ENCODE data around the gene TAOK3.
"Not testable (repeated sequence)": the region's sequence is repeated elsewhere in the genome, so short reads cannot be mapped to it uniquely, and the experiment has no call there.

Gene TAOK3

DNA sequence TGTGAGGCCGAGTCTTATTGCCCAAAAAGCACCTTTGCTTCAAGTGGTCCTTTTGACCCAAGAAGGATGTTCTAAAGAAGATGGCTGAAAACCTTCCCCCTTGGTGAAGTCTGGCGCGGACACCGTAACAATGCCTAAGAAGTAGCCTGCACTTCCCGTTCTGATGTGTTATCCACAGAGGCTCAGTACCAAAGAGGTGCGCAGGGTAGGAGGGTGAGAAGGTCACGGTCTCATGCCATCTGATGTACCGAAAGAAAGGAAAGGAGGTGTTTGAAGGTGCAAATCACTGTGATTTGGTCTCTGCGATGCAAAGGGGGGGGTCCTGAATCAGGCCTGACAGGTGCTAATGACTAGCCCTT is 226.9 kb downstream of the TAOK3 start:
- Histone ChIP-seq H3K27me3 (ENCODE audit: insufficient read depth, low read length) (no peaks in the 10 kb centered on the region), H3K36me3 (ENCODE audit: insufficient read depth, low read length) (peaks cover 68% of the 10 kb centered on the region), H3K9me3 (ENCODE audit: low read length) (no peaks in the 10 kb centered on the region), H3K4me3 (ENCODE audit: low read length) (no peak overlapping the region), H3K4me1 (ENCODE audit: insufficient read depth, low read length) (no peaks in the 10 kb centered on the region), H2AFZ (ENCODE audit: low read depth, low read length) (no peak overlapping the region)

DNA sequence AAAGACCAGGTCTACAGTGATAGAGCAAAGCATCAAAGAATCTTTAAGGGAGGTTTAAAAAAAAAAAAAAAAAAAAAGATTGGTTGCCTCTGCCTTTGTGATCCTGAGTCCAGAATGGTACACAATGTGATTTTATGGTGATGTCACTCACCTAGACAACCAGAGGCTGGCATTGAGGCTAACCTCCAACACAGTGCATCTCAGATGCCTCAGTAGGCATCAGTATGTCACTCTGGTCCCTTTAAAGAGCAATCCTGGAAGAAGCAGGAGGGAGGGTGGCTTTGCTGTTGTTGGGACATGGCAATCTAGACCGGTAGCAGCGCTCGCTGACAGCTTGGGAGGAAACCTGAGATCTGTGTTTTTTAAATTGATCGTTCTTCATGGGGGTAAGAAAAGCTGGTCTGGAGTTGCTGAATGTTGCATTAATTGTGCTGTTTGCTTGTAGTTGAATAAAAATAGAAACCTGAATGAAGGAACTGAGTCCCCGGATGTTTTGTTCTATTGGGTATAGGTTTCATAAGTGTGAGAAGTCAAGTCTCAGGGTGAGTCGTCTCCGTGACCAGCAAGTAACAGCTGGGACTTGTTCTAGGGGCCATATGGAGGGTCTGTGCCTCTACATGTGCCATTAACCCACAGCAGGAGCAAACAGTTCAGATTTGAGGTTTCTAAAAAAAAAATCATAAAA is 227.5 kb downstream of the TAOK3 start:
- no peaks in the 10 kb centered on the region for H3K9me3 ChIP-seq (ENCODE audit: low read length)
- no peak overlapping the region for H3K4me3 ChIP-seq (ENCODE audit: low read length)
- no peak overlapping the region for H2AFZ ChIP-seq (ENCODE audit: low read depth, low read length)
- H3K27me3 ChIP-seq (ENCODE audit: insufficient read depth, low read length), result no peaks in the 10 kb centered on the region
- H3K4me1 ChIP-seq (ENCODE audit: insufficient read depth, low read length), result no peaks in the 10 kb centered on the region
- H3K36me3 ChIP-seq (ENCODE audit: insufficient read depth, low read length), result peaks cover 71% of the 10 kb centered on the region

- H2AFZ ChIP-seq (ENCODE audit: low read depth, low read length), result no peak overlapping the region
- H3K27me3 ChIP-seq (ENCODE audit: insufficient read depth, low read length), result no peaks in the 10 kb centered on the region
- peaks cover 77% of the 10 kb centered on the region for H3K36me3 ChIP-seq (ENCODE audit: insufficient read depth, low read length)
- H3K4me3 ChIP-seq (ENCODE audit: low read length), result no peak overlapping the region
- no peaks in the 10 kb centered on the region for H3K4me1 ChIP-seq (ENCODE audit: insufficient read depth, low read length)
- H3K9me3 ChIP-seq (ENCODE audit: low read length), result no peaks in the 10 kb centered on the region
Observed at GRCh38 chr12:118144499-118144898, 228.2 kb downstream of the TAOK3 start.

DNA sequence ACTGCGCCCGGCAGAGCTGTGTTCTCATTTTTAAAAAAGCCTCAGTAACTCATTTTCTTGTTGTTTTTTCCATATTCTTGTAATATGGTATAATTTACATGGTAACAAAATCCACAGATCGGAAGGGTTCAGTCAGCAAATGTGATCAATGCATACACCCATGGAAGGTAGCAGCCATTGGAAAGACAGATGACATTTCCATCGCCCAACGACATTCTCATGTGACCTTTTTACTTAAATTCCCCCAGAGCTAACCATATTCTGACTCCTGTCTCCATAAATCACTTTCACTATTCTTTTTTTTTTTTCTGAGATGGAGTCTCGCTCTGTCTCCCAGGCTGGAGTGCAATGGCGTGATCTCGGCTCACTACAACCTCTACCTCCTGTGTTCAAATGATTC is 231.9 kb downstream of the TAOK3 start:
- peaks cover 5% of the 10 kb centered on the region for H3K4me1 ChIP-seq (ENCODE audit: insufficient read depth, low read length)
- no peaks in the 10 kb centered on the region for H3K27me3 ChIP-seq (ENCODE audit: insufficient read depth, low read length)
- no peak overlapping the region for H2AFZ ChIP-seq (ENCODE audit: low read depth, low read length)
- peaks cover 73% of the 10 kb centered on the region for H3K36me3 ChIP-seq (ENCODE audit: insufficient read depth, low read length)
- H3K4me3 ChIP-seq (ENCODE audit: low read length), result no peak overlapping the region
- no peaks in the 10 kb centered on the region for H3K9me3 ChIP-seq (ENCODE audit: low read length)

DNA sequence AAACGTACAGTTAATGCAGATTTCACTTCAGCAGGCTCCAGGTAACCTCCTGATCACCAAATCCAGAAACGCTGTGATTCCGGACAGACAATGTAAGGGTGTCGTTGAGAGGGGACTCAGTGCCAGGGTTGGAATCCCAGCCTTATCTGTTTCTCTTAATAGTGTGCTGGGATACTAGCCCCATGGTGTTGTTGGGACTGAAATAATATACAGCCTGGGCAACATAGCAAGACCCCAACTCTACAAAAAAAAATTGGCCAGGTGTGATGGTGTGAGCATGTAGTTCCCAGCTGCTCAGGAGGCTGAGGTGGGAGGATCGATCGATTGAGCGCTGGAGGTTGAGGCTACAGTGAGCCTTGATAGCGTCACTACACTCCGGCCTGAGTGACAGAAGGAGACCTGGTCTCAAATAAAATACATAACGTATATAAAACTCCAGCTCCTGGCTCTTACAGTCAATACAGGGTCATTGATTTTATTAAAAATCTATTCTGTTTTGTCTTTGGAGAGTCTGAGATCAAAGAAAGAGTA is 235.5 kb downstream of the TAOK3 start:
- Histone ChIP-seq H2AFZ (ENCODE audit: low read depth, low read length) (no peak overlapping the region), H3K27me3 (ENCODE audit: insufficient read depth, low read length) (no peaks in the 10 kb centered on the region), H3K36me3 (ENCODE audit: insufficient read depth, low read length) (peaks cover 42% of the 10 kb centered on the region), H3K4me1 (ENCODE audit: insufficient read depth, low read length) (peaks cover 7% of the 10 kb centered on the region), H3K9me3 (ENCODE audit: low read length) (no peaks in the 10 kb centered on the region), H3K4me3 (ENCODE audit: low read length) (peak overlapping the region; percentile 86)

DNA sequence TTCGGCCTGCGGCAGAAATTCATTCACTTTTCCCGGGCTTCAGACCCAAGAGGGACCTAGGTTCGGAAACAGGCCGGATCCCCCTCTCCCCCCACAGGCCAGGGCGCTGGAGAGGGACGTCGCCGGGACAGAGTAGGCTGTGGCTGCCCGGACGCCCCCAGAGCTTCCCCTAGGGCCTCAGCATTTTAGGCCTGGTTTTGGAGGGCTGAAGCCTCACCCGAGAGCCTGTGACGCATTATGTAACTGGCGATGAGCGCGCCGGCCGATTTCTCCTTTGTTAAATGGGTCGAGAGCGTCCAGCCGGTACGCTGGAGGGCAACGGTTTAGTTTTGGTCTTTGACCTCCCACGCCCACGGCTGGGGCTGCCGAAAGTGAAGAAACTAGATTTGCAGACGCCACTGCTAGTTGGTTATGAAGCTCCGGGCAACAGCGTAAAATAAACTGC is 236.1 kb downstream of the TAOK3 start:
- no peaks in the 10 kb centered on the region for H3K9me3 ChIP-seq (ENCODE audit: low read length)
- peaks cover 7% of the 10 kb centered on the region for H3K4me1 ChIP-seq (ENCODE audit: insufficient read depth, low read length)
- H3K27me3 ChIP-seq (ENCODE audit: insufficient read depth, low read length), result no peaks in the 10 kb centered on the region
- peak overlapping the region; percentile 90 for H2AFZ ChIP-seq (ENCODE audit: low read depth, low read length)
- H3K4me3 ChIP-seq (ENCODE audit: low read length), result peak overlapping the region; percentile 86
- peaks cover 38% of the 10 kb centered on the region for H3K36me3 ChIP-seq (ENCODE audit: insufficient read depth, low read length)

DNA sequence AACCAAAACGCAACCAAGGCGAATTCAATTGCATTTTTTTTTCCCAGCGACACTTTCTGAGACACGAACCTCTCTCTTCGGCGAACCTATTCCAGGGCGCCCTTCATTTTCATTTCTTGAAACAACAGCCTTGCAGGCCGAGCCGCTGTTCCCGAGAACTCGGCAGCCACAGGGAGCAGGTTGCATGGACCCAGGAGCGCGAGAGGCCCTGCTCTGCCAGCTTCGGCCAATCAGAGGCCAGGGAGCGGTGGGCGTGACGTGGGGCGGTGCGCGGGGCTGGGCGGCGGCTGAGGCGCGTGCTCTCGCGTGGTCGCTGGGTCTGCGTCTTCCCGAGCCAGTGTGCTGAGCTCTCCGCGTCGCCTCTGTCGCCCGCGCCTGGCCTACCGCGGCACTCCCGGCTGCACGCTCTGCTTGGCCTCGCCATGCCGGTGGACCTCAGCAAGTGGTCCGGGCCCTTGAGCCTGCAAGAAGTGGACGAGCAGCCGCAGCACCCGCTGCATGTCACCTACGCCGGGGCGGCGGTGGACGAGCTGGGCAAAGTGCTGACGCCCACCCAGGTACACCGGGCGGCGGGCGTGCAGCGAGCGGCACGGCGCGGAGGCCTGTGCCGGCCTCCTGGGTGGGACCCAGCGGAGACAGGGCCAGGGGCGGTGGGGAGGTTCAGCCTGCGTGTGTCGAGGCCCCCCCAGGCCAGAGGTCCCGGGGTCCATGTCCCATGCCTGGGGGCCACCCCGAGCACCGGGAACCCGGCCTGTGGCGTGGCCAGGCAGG is 236.7 kb downstream of the TAOK3 start, which contains the start of gene PEBP1:
TSS of gene PEBP1 (plus strand) at position 337 of the 771 bp plus-strand sequence. CDS start at position 423, 86 bp downstream.
- Histone ChIP-seq H3K27me3 (ENCODE audit: insufficient read depth, low read length) (no peaks in the 10 kb centered on the region), H2AFZ (ENCODE audit: low read depth, low read length) (peak within 1 kb of the TSS; percentile 90), H3K4me1 (ENCODE audit: insufficient read depth, low read length) (peaks cover 7% of the 10 kb centered on the region), H3K36me3 (ENCODE audit: insufficient read depth, low read length) (peaks cover 32% of the 10 kb centered on the region), H3K9me3 (ENCODE audit: low read length) (no peaks in the 10 kb centered on the region), H3K4me3 (ENCODE audit: low read length) (peak within 1 kb of the TSS; percentile 86)

GRCh38 chr12:118129436-118129835 is 243.3 kb downstream of the TAOK3 start:
- H3K4me1 ChIP-seq (ENCODE audit: insufficient read depth, low read length), result not testable (repeated sequence)

GRCh38 chr12:118127867-118128266 is 244.8 kb downstream of the TAOK3 start:
- Histone ChIP-seq H3K4me3 (ENCODE audit: low read length) (no peak overlapping the region), H3K4me1 (ENCODE audit: insufficient read depth, low read length) (no peaks in the 10 kb centered on the region), H2AFZ (ENCODE audit: low read depth, low read length) (no peak overlapping the region), H3K9me3 (ENCODE audit: low read length) (no peaks in the 10 kb centered on the region), H3K27me3 (ENCODE audit: insufficient read depth, low read length) (no peaks in the 10 kb centered on the region), H3K36me3 (ENCODE audit: insufficient read depth, low read length) (peaks cover 8% of the 10 kb centered on the region)

More at GRCh38 chr12:118129436-118129835, 243.3 kb downstream of the TAOK3 start:
- H3K27me3 ChIP-seq (ENCODE audit: insufficient read depth, low read length); H3K4me3 ChIP-seq (ENCODE audit: low read length); H2AFZ ChIP-seq (ENCODE audit: low read depth, low read length); H3K9me3 ChIP-seq (ENCODE audit: low read length); H3K36me3 ChIP-seq (ENCODE audit: insufficient read depth, low read length): not testable (repeated sequence)

- peaks cover 1% of the 10 kb centered on the region for H3K4me1 ChIP-seq (ENCODE audit: insufficient read depth, low read length)
- H2AFZ ChIP-seq (ENCODE audit: low read depth, low read length), result no peak overlapping the region
- H3K36me3 ChIP-seq (ENCODE audit: insufficient read depth, low read length), result peaks cover 8% of the 10 kb centered on the region
- no peaks in the 10 kb centered on the region for H3K27me3 ChIP-seq (ENCODE audit: insufficient read depth, low read length)
- H3K4me3 ChIP-seq (ENCODE audit: low read length), result no peak overlapping the region
- H3K9me3 ChIP-seq (ENCODE audit: low read length), result no peaks in the 10 kb centered on the region
Observed at GRCh38 chr12:118126119-118126757, 246.5 kb downstream of the TAOK3 start.

- Histone ChIP-seq H2AFZ (ENCODE audit: low read depth, low read length) (no peak overlapping the region), H3K4me3 (ENCODE audit: low read length) (no peak overlapping the region), H3K27me3 (ENCODE audit: insufficient read depth, low read length) (no peaks in the 10 kb centered on the region), H3K9me3 (ENCODE audit: low read length) (no peaks in the 10 kb centered on the region), H3K36me3 (ENCODE audit: insufficient read depth, low read length) (peaks cover 8% of the 10 kb centered on the region), H3K4me1 (ENCODE audit: insufficient read depth, low read length) (peaks cover 5% of the 10 kb centered on the region)
Observed at GRCh38 chr12:118125743-118126118, 247.0 kb downstream of the TAOK3 start.

GRCh38 chr12:118124333-118124874 is 248.3 kb downstream of the TAOK3 start:
- Histone ChIP-seq H2AFZ (ENCODE audit: low read depth, low read length) (no peak overlapping the region), H3K36me3 (ENCODE audit: insufficient read depth, low read length) (peaks cover 8% of the 10 kb centered on the region), H3K27me3 (ENCODE audit: insufficient read depth, low read length) (no peaks in the 10 kb centered on the region), H3K9me3 (ENCODE audit: low read length) (no peaks in the 10 kb centered on the region), H3K4me3 (ENCODE audit: low read length) (no peak overlapping the region), H3K4me1 (ENCODE audit: insufficient read depth, low read length) (peaks cover 5% of the 10 kb centered on the region)

GRCh38 chr12:118122264-118122663 is 250.4 kb downstream of the TAOK3 start:
- Histone ChIP-seq H3K9me3 (ENCODE audit: low read length) (no peaks in the 10 kb centered on the region), H3K36me3 (ENCODE audit: insufficient read depth, low read length) (peaks cover 8% of the 10 kb centered on the region), H2AFZ (ENCODE audit: low read depth, low read length) (no peak overlapping the region), H3K27me3 (ENCODE audit: insufficient read depth, low read length) (no peaks in the 10 kb centered on the region), H3K4me1 (ENCODE audit: insufficient read depth, low read length) (peaks cover 5% of the 10 kb centered on the region), H3K4me3 (ENCODE audit: low read length) (no peak overlapping the region)

Data from neuron (in vitro differentiated cells).